NB4 (cell line): ENCODE data around the gene TMEM273.

Source experiments
- MYC ChIP-seq: IDR thresholded peaks from 2 replicates; pipeline ENCODE4 v1.6.1; 2011; ENCODE audit warnings: low read depth, low read length
- POLR2A ChIP-seq: IDR thresholded peaks from 2 replicates; pipeline ENCODE4 v1.6.1; 2011; ENCODE audit warnings: mild to moderate bottlenecking; ENCODE audit not compliant: insufficient read length; ENCODE audit errors: extremely low read depth
- TF ChIP-seq, protein P1 (sequence below): IDR thresholded peaks from one replicate; pipeline ENCODE4 v1.5.1; 2012; ENCODE audit warnings: low read depth, low read length
- TF ChIP-seq, protein P2 (sequence below): IDR thresholded peaks from 2 replicates; pipeline ENCODE4 v1.6.1; 2011; ENCODE audit warnings: low read depth, low read length

DNA sequence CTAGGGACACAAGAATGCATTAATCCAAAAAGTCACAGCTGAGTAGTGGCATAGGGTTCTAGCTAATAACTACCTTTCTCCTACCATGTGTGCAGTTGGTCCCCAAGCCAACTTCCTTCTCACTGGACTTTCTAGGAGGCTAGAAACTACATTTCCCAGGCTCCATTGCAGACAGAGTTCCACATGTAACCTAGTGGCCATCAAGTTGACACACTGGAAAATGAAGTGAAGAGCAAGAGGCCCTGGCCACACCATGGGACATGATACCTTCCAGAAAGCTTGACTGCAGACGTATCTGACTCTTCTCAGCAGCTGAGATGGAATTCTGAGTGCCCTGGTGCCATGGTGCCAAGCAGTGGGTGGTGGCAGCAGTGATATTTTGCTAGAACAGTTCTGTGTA is 49.8 kb upstream of the TMEM273 start:
- TF ChIP-seq POLR2A: no peak
- TF ChIP-seq, protein P1, sequence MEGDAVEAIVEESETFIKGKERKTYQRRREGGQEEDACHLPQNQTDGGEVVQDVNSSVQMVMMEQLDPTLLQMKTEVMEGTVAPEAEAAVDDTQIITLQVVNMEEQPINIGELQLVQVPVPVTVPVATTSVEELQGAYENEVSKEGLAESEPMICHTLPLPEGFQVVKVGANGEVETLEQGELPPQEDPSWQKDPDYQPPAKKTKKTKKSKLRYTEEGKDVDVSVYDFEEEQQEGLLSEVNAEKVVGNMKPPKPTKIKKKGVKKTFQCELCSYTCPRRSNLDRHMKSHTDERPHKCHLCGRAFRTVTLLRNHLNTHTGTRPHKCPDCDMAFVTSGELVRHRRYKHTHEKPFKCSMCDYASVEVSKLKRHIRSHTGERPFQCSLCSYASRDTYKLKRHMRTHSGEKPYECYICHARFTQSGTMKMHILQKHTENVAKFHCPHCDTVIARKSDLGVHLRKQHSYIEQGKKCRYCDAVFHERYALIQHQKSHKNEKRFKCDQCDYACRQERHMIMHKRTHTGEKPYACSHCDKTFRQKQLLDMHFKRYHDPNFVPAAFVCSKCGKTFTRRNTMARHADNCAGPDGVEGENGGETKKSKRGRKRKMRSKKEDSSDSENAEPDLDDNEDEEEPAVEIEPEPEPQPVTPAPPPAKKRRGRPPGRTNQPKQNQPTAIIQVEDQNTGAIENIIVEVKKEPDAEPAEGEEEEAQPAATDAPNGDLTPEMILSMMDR: no peak
- TF ChIP-seq, protein P2, sequence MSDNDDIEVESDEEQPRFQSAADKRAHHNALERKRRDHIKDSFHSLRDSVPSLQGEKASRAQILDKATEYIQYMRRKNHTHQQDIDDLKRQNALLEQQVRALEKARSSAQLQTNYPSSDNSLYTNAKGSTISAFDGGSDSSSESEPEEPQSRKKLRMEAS: no peak
- TF ChIP-seq MYC: no peak
